Left cardiac atrium (tissue), 4 donors: ENCODE results near the gene TRIM27. TPM values are rescaled to one million over a fixed set of nuclear protein-coding genes. Genes with fewer than 3 reads are reported as not detected.
A peak's percentile ranks its signal among the peaks of the same experiment; 100 is the strongest.
"Not testable (repeated sequence)": the region's sequence is repeated elsewhere in the genome, so short reads cannot be mapped to it uniquely, and the experiment has no call there.

Experiments used
- ATAC-seq, 2 donors: fragments of 200-7000 bp; cut with Tn5 transposase; one replicate each; pipeline ENCODE4 v1.9.1; 2020; ENCODE audit warnings: mild to moderate bottlenecking in 2 of 2, moderate library complexity in 2 of 2
- DNase-seq: peaks from one replicate; pipeline ENCODE4 v3.0.0-alpha.2; 2020
- intact Hi-C, 2 donors: fragments of 100-400 bp; cut with DNase I; formaldehyde crosslinking; loops; one replicate each; pipeline versions ENCODE4 v1.14.1 to v1.15.1; 2022 to 2023
- long read RNA-seq: library from polyadenylated mRNA; unstranded; transcript quantifications from one replicate; pipeline ENCODE4 v2.0.0, GENCODE V29; 2021
- total RNA-seq, 2 donors: library from RNA; stranded (reverse); fragmentation: NEBNext Ultra II Directional; extraction: Animal tissue kit (Norgen Biotek cat#: 25700); gene quantifications; one replicate each; pipeline ENCODE4 v1.2.1, GENCODE V29; 2021
- donor health status: DM: no; HTN: yes; CAD: no.
- donor health status: DM: no; HTN: yes; CAD: no; lungs with severe emphysema.
- donor health status: DM: yes; HTN: yes; CAD: no.
- donor health status: Dilated cardiomyopathy.

Gene TRIM27, protein sequence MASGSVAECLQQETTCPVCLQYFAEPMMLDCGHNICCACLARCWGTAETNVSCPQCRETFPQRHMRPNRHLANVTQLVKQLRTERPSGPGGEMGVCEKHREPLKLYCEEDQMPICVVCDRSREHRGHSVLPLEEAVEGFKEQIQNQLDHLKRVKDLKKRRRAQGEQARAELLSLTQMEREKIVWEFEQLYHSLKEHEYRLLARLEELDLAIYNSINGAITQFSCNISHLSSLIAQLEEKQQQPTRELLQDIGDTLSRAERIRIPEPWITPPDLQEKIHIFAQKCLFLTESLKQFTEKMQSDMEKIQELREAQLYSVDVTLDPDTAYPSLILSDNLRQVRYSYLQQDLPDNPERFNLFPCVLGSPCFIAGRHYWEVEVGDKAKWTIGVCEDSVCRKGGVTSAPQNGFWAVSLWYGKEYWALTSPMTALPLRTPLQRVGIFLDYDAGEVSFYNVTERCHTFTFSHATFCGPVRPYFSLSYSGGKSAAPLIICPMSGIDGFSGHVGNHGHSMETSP
- 10 to 100 TPM; 20.7 to 25.3 TPM for total RNA-seq
- long read RNA-seq, transcript TRIM27-202 (8 exons, 2,967 nt) = major isoform, 40 of 47 reads
- long read RNA-seq, partial matches to known transcripts = 4 of 47 reads
- long read RNA-seq, other reads (novel, unspliced or antisense) = 3 of 47 reads

DNA sequence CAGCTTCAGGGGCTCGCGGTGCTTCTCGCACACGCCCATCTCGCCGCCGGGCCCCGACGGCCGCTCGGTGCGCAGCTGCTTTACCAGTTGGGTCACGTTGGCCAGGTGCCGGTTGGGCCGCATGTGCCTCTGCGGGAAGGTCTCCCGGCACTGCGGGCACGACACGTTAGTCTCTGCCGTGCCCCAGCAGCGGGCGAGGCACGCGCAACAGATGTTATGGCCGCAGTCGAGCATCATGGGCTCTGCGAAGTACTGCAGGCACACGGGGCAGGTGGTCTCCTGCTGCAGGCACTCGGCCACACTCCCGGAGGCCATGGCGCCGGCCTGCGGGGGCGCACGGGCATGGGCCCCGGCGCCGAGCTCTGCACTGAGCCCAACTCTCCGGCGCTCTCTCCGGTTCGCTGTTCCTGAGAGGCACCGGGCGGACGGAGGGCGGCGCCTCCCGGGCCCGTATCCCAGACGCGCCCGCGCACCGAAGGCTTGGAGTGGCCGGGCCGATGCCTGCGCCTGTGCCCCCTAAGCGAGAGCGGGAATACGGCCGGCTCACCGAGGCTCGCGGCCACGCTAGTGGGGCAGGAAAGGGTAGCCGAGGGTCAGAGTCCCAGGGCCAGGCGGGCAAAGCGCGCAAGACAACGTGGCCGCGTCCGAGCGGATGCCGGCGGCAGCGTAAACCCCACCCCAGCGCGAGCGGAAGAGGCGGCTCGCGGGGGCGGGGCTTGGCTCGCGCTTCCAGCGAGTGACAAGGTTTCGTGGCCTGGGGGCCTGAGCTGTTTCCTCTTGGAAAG lies at the start of gene TRIM27:
TRIM27 (minus strand) TSS at position 668 of the 785 bp plus-strand sequence; CDS start at position 315, 353 bp downstream.
- DNase-seq (peak; percentile 95), ATAC-seq (peak; percentile 96 to 97)
- intact Hi-C loops = no loop called here

- intact Hi-C loops = loop anchor here in 1 of 2 donors (10.0 kb wide), 1 partner anchor 85 kb away; no protein-coding TSS in a partner anchor
- ATAC-seq = not testable (repeated sequence)
Observed at GRCh38 chr6:28970056-28970455, 46.3 kb upstream of the TRIM27 start.

DNA sequence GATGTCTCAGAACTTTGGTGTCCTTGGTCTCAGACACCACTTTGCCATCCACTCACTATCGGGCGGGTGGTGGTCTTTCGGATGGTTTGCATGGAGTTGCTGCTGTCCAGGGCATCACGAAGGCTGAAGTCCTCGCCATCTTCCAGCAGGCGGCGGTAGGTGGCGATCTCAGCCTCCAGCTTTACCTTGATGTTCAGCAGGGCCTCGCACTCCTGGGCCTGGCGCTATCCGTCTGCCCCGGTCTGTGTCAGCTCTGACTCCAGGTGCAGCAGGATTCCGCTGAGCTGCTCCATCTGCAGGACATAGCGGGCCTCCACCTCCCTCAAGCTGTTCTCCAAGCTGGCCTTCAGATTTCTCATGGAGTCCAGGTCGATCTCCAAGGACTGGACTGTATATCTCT lies 45.3 kb upstream of the TRIM27 start:
- ATAC-seq = no peak
- no peak for DNase-seq
- intact Hi-C loops = no loop called here

More at GRCh38 chr6:28970056-28970455, 46.3 kb upstream of the TRIM27 start:
- DNase-seq = not testable (repeated sequence)

DNA sequence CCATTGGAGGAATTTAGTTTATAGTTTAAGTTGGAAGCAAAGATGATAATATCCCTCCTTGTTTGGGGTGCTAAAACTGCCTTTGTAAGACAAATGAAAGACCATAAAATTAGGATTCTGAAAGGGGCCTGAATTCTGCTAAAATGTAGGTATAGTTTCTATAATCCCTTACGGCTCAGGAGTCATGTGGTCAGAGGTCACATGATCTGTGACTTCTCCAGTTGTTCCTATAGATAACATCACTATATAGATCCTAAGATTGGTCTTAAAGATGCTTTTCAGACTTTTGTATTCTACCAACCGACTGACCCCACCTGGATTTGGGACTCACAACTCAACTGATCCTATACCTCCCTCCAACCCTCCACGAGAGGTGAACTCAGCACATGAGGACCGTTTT lies 44.7 kb upstream of the TRIM27 start:
- DNase-seq (no peak), ATAC-seq (no peak)
- intact Hi-C loops = no loop called here

DNA sequence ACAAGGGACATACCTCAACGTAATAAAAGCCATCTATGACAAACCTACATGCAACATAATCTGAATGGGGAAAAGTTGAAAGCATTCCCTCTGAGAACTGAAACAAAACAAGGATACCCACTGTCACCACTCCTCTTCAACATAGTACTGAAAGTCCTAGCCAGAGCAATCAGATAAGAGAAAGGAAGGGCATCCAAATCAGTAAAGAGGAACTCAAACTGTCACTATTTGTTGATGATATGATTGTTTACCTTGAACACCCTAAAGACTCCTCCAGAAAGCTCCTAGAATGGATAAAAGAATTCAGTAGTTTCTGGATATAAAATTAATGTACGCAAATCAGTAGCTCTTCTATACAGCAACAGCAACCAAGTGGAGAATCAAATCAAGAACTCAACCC lies 41.9 kb upstream of the TRIM27 start:
- no peak for ATAC-seq
- intact Hi-C loops = no loop called here

GRCh38 chr6:28960846-28961500 lies 37.2 kb upstream of the TRIM27 start:
- intact Hi-C loops = no loop called here
- ATAC-seq (no peak), DNase-seq (no peak)

More for the DNA sequence above, 41.9 kb upstream of the TRIM27 start:
- no peak for DNase-seq

GRCh38 chr6:28958561-28959243 lies 34.9 kb upstream of the TRIM27 start:
- ATAC-seq, intact Hi-C loops, DNase-seq: not testable (repeated sequence)

- ATAC-seq, DNase-seq, intact Hi-C loops: not testable (repeated sequence)
Observed at GRCh38 chr6:28957795-28958314, 34.1 kb upstream of the TRIM27 start.

- intact Hi-C loops = no loop called here
- no peak for ATAC-seq
- no peak for DNase-seq
Observed at GRCh38 chr6:28956331-28956730, 32.5 kb upstream of the TRIM27 start.

GRCh38 chr6:28953585-28954258 lies 29.9 kb upstream of the TRIM27 start:
- intact Hi-C loops = no loop called here
- no peak for DNase-seq
- peak in 1 of 2 donors; percentile 45 for ATAC-seq

DNA sequence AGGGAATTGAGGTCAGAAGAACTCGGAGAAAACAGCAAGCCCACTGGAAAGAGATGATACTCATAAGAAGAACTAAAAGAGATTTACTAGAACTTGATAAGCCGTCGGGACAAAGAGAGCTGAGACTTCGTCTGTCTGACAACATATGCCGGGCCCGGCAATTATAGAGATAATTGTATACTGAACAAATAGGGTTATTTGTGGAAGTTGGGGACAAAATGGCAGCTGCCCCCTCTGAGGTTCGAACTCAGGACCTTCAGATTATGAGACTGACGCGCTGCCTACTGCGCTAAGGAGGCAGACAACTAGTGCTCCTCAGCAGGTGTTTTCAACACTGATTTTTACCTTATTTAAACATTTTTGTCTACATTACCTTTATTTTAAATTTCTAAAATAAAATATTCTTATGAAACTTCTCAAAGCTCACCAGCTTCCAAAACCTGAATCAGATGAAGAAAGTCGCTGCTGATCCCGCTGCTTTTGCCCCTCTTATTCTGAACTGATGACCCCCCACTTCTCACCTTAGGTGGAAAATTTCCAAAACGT lies 29.3 kb upstream of the TRIM27 start:
- ATAC-seq (peak; percentile 50 to 95), DNase-seq (no peak)
- intact Hi-C loops = no loop called here

DNA sequence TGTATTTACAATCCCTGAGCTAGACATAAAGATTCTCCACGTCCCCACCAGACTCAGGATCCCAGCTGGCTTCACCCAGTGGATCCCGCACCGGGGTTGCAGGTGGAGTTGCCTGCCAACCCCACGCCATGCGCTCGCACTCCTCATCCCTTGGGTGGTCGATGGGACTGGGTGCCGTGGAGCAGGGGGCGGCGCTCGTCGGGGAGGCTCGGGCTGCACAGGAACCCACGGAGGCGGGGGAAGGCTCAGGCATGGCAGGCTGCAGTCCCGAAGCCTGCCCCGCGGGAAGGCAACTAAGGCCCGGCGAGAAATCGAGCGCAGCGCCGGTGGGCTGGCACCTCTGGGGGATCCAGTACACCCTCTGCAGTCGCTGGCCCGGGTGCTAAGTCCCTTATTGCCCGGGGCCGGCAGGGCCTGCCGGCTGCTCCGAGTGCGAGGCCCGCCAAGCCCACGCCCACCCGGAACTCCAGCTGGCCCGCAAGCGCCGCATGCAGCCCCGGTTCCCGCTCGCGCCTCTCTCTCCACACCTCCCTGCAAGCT lies 25.9 kb upstream of the TRIM27 start:
- intact Hi-C loops = not testable (repeated sequence)

DNA sequence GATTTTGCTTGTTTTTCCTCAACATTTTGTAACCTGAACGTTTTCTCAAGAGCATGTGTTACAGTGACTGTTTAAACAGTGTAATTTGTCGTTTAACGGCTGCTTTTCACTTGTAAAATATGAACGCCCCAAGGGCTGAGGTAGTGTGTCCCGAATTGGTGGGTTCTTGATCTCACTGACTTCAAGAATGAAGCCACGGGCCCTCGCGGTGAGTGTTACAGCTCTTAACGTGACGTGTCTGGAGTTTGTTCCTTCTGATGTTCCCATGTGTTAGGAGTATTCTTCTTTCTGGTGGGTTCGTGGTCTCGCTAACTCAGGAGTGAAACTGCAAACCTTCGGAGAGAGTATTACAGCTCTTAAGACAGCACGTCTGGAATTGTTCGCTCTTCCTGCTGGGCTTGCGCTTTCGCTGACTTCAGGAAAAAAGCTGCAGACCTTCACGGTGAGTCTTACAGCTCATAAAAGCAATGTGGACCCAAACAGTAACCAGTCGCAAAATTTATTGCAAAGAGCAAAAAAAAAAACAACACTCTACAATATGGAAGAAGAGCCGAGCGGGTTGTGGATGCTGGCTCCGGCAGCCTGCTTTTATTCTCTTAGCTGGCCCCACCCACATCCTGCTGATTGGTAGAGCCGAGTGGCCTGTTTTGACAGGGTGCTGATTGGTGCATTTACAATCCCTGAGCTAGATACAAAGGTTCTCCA lies 25.1 kb upstream of the TRIM27 start:
- DNase-seq (no peak), ATAC-seq (no peak)
- intact Hi-C loops = no loop called here

More for the DNA sequence above, 25.9 kb upstream of the TRIM27 start:
- ATAC-seq, DNase-seq: not testable (repeated sequence)

GRCh38 chr6:28947831-28948270 lies 24.1 kb upstream of the TRIM27 start:
- DNase-seq = no peak
- intact Hi-C loops = no loop called here
- no peak for ATAC-seq

GRCh38 chr6:28947067-28947765 lies 23.4 kb upstream of the TRIM27 start:
- intact Hi-C loops = no loop called here
- ATAC-seq (no peak), DNase-seq (no peak)

GRCh38 chr6:28945349-28945748 lies 21.6 kb upstream of the TRIM27 start:
- ATAC-seq (no peak), DNase-seq (no peak)
- intact Hi-C loops = no loop called here
